Measurements from ENCODE around the gene HSPA12B.

GRCh38 chr20:3749689-3750531 lies 17.4 kb downstream of the HSPA12B start:
- TF ChIP-seq CTCF (IDR thresholded peaks at IDR 0.05): peak; percentile 55 to 71 (median 69)
- TF ChIP-seq POLR2AphosphoS5 (IDR thresholded peaks at IDR 0.05): no peak
